ENCODE data around the gene KRT25.

The KRT25 gene

GRCh38 chr17:40727447-40728231, 27.5 kb downstream of the KRT25 start:
- Mint-ChIP-seq H3K36me3 (no peaks in the 10 kb centered on the region), H3K4me3 (no peak overlapping the region), H3K27ac (no peak overlapping the region), H3K4me1 (ENCODE audit: low read depth) (no peaks in the 10 kb centered on the region), H3K27me3 (peaks cover 6% of the 10 kb centered on the region), H3K9me3 (ENCODE audit: low read depth) (no peaks in the 10 kb centered on the region)

- Mint-ChIP-seq H3K9me3 (ENCODE audit: low read depth) (no peaks in the 10 kb centered on the region), H3K4me3 (no peak overlapping the region), H3K4me1 (ENCODE audit: low read depth) (no peaks in the 10 kb centered on the region), H3K27ac (no peak overlapping the region), H3K36me3 (no peaks in the 10 kb centered on the region), H3K27me3 (peaks cover 6% of the 10 kb centered on the region)
These were observed 28.2 kb downstream of the KRT25 start for GRCh38 chr17:40726919-40727318.

GRCh38 chr17:40724656-40725055, 30.5 kb downstream of the KRT25 start:
- Mint-ChIP-seq H3K27ac (no peak overlapping the region), H3K27me3 (peaks cover 1% of the 10 kb centered on the region), H3K36me3 (no peaks in the 10 kb centered on the region), H3K4me1 (ENCODE audit: low read depth) (no peaks in the 10 kb centered on the region), H3K4me3 (no peak overlapping the region), H3K9me3 (ENCODE audit: low read depth) (no peaks in the 10 kb centered on the region)

- Mint-ChIP-seq H3K9me3 (ENCODE audit: low read depth) (no peaks in the 10 kb centered on the region), H3K27me3 (peaks cover 1% of the 10 kb centered on the region), H3K4me1 (ENCODE audit: low read depth) (no peaks in the 10 kb centered on the region), H3K4me3 (no peak overlapping the region), H3K36me3 (no peaks in the 10 kb centered on the region), H3K27ac (no peak overlapping the region)
These were observed 32.9 kb downstream of the KRT25 start for GRCh38 chr17:40722241-40722640.

GRCh38 chr17:40720899-40721298, 34.2 kb downstream of the KRT25 start:
- Mint-ChIP-seq H3K4me1 (ENCODE audit: low read depth) (no peaks in the 10 kb centered on the region), H3K36me3 (no peaks in the 10 kb centered on the region), H3K9me3 (ENCODE audit: low read depth) (no peaks in the 10 kb centered on the region), H3K4me3 (no peak overlapping the region), H3K27ac (no peak overlapping the region), H3K27me3 (peaks cover 1% of the 10 kb centered on the region)

GRCh38 chr17:40718930-40719329, 36.2 kb downstream of the KRT25 start:
- H3K27ac Mint-ChIP-seq, result no peak overlapping the region
- H3K36me3 Mint-ChIP-seq, result no peaks in the 10 kb centered on the region
- H3K9me3 Mint-ChIP-seq (ENCODE audit: low read depth), result no peaks in the 10 kb centered on the region
- no peak overlapping the region for H3K4me3 Mint-ChIP-seq
- H3K27me3 Mint-ChIP-seq, result peaks cover 2% of the 10 kb centered on the region
- H3K4me1 Mint-ChIP-seq (ENCODE audit: low read depth), result no peaks in the 10 kb centered on the region

GRCh38 chr17:40717776-40718175, 37.4 kb downstream of the KRT25 start:
- Mint-ChIP-seq H3K36me3 (no peaks in the 10 kb centered on the region), H3K27ac (no peak overlapping the region), H3K4me3 (no peak overlapping the region), H3K27me3 (peaks cover 1% of the 10 kb centered on the region), H3K4me1 (ENCODE audit: low read depth) (no peaks in the 10 kb centered on the region), H3K9me3 (ENCODE audit: low read depth) (no peaks in the 10 kb centered on the region)

- Mint-ChIP-seq H3K36me3 (no peaks in the 10 kb centered on the region), H3K27ac (no peak overlapping the region), H3K27me3 (peaks cover 1% of the 10 kb centered on the region), H3K9me3 (ENCODE audit: low read depth) (no peaks in the 10 kb centered on the region), H3K4me3 (no peak overlapping the region), H3K4me1 (ENCODE audit: low read depth) (no peaks in the 10 kb centered on the region)
These were observed 40.7 kb downstream of the KRT25 start for GRCh38 chr17:40714473-40714872.

GRCh38 chr17:40707745-40708144, 47.4 kb downstream of the KRT25 start:
- H3K27me3 Mint-ChIP-seq, result peaks cover 8% of the 10 kb centered on the region

GRCh38 chr17:40705584-40705983, 49.5 kb downstream of the KRT25 start:
- Mint-ChIP-seq H3K4me3 (no peak overlapping the region), H3K27me3 (peaks cover 8% of the 10 kb centered on the region), H3K36me3 (no peaks in the 10 kb centered on the region), H3K4me1 (ENCODE audit: low read depth) (no peaks in the 10 kb centered on the region), H3K27ac (no peak overlapping the region), H3K9me3 (ENCODE audit: low read depth) (no peaks in the 10 kb centered on the region)

More at GRCh38 chr17:40707745-40708144, 47.4 kb downstream of the KRT25 start:
- Mint-ChIP-seq H3K9me3 (ENCODE audit: low read depth) (no peaks in the 10 kb centered on the region), H3K4me3 (no peak overlapping the region), H3K36me3 (no peaks in the 10 kb centered on the region), H3K27ac (no peak overlapping the region), H3K4me1 (ENCODE audit: low read depth) (no peaks in the 10 kb centered on the region)

- peaks cover 9% of the 10 kb centered on the region for H3K27me3 Mint-ChIP-seq
- H3K27ac Mint-ChIP-seq, result no peak within 1 kb of the TSS
- H3K4me1 Mint-ChIP-seq (ENCODE audit: low read depth), result no peaks in the 10 kb centered on the region
- no peaks in the 10 kb centered on the region for H3K9me3 Mint-ChIP-seq (ENCODE audit: low read depth)
- no peaks in the 10 kb centered on the region for H3K36me3 Mint-ChIP-seq
- H3K4me3 Mint-ChIP-seq, result no peak within 1 kb of the TSS
These were observed 51.5 kb downstream of the KRT25 start, which contains the start of gene KRT24 for GRCh38 chr17:40703652-40704051. KRT24 (minus strand) TSS chr17:40703752; CDS start chr17:40703693, 59 bp downstream.

GRCh38 chr17:40702271-40702670, 52.9 kb downstream of the KRT25 start:
- H3K36me3 Mint-ChIP-seq, result no peaks in the 10 kb centered on the region
- H3K9me3 Mint-ChIP-seq (ENCODE audit: low read depth), result no peaks in the 10 kb centered on the region
- no peak overlapping the region for H3K27ac Mint-ChIP-seq
- no peaks in the 10 kb centered on the region for H3K4me1 Mint-ChIP-seq (ENCODE audit: low read depth)
- no peak overlapping the region for H3K4me3 Mint-ChIP-seq
- peaks cover 9% of the 10 kb centered on the region for H3K27me3 Mint-ChIP-seq

- no peak overlapping the region for H3K27ac Mint-ChIP-seq
- H3K4me3 Mint-ChIP-seq, result no peak overlapping the region
- H3K9me3 Mint-ChIP-seq (ENCODE audit: low read depth), result no peaks in the 10 kb centered on the region
- peaks cover 7% of the 10 kb centered on the region for H3K27me3 Mint-ChIP-seq
- no peaks in the 10 kb centered on the region for H3K4me1 Mint-ChIP-seq (ENCODE audit: low read depth)
- no peaks in the 10 kb centered on the region for H3K36me3 Mint-ChIP-seq
These were observed 55.3 kb downstream of the KRT25 start for GRCh38 chr17:40699853-40700252.

GRCh38 chr17:40699371-40699770, 55.8 kb downstream of the KRT25 start:
- Mint-ChIP-seq H3K9me3 (ENCODE audit: low read depth) (no peaks in the 10 kb centered on the region), H3K27ac (no peak overlapping the region), H3K4me1 (ENCODE audit: low read depth) (no peaks in the 10 kb centered on the region), H3K4me3 (no peak overlapping the region), H3K36me3 (no peaks in the 10 kb centered on the region), H3K27me3 (peaks cover 7% of the 10 kb centered on the region)
